ENCODE results near the gene TTLL4.

DNA sequence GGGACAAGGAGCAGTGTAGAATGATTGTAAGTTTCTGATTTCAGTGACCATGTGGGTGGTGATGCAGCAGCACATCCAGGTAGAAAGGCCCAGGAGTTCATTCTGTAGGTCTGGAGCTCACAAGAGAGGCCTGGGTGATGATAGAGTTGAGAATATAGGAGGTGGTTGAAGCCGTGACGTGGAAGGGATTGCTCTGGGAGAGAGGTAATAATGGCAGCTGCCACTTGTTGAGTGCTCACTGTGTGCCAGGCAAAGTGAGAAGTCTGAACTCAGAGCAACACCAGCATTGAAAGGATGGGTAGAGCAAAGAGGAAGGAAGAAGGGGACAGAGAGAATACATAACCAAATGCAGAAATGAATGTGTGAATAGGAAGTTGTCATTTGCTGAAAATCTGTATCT is 3.3 kb downstream of the TTLL4 start:
- no peak for TF ChIP-seq CEBPB (IDR thresholded peaks at IDR 0.05; ENCODE audit: low read depth, low read length)
- TF ChIP-seq HDAC2 (IDR thresholded peaks at IDR 0.05; ENCODE audit: borderline replicate concordance in 1 of 2, low read depth in 2 of 2, low read length in 2 of 2), result no peak
- TF ChIP-seq POLR2A (IDR thresholded peaks at IDR 0.05; ENCODE audit: control extremely low read depth in 1 of 2, low read depth in 2 of 2, low read length in 2 of 2), result no peak
- TF ChIP-seq EZH2 (IDR thresholded peaks at IDR 0.05; ENCODE audit: low read depth, low read length, severe bottlenecking), result no peak
- TF ChIP-seq, protein P1, sequence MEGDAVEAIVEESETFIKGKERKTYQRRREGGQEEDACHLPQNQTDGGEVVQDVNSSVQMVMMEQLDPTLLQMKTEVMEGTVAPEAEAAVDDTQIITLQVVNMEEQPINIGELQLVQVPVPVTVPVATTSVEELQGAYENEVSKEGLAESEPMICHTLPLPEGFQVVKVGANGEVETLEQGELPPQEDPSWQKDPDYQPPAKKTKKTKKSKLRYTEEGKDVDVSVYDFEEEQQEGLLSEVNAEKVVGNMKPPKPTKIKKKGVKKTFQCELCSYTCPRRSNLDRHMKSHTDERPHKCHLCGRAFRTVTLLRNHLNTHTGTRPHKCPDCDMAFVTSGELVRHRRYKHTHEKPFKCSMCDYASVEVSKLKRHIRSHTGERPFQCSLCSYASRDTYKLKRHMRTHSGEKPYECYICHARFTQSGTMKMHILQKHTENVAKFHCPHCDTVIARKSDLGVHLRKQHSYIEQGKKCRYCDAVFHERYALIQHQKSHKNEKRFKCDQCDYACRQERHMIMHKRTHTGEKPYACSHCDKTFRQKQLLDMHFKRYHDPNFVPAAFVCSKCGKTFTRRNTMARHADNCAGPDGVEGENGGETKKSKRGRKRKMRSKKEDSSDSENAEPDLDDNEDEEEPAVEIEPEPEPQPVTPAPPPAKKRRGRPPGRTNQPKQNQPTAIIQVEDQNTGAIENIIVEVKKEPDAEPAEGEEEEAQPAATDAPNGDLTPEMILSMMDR (IDR thresholded peaks at IDR 0.05; ENCODE audit: control extremely low read depth in 1 of 3, insufficient read depth in 1 of 3, low read depth in 1 of 3, low read length in 3 of 3), result no peak
- TF ChIP-seq CHD2 (IDR thresholded peaks at IDR 0.05; ENCODE audit: low read length), result no peak
- TF ChIP-seq EGR1 (IDR thresholded peaks at IDR 0.05; ENCODE audit: borderline replicate concordance, low read depth, low read length), result no peak
- TF ChIP-seq POLR2AphosphoS5 (IDR thresholded peaks at IDR 0.05; ENCODE audit: low read depth, low read length), result no peak

Measured in H1 (cell line).